ENCODE measurements around the gene SENP1. TPM values are rescaled to one million over a fixed set of nuclear protein-coding genes. Genes with fewer than 3 reads are reported as not detected.

The SENP1 gene
- total and polyA plus RNA-seq, 11 donors, result 2.1 to 13.6 (median 8.6) TPM

DNA sequence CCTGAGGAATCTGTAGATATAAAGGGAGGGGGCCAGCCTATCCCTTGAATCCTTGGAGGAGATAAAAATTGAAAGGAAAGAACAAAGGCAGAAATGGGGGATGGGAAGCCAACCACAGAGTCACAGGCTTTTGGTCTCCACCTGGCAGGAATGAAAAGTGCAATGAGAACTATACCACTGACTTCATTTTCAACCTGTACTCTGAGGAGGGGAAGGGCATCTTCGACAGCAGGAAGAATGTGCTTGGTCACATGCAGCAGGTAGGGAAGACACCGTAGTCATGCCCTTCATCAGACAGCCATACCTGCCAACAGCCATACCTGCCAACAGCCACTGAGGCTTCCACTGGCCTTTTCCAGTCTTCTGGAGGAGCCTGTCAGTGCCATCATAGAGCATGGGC lies 38.0 kb upstream of the SENP1 start:
- no peaks in the 10 kb centered on the region for H3K27me3 ChIP-seq
- H3K4me1 ChIP-seq, result peaks cover 0 to 55% (median 17%) of the 10 kb centered on the region in 12 donors
- intact Hi-C loops (cut with DNase I), result no loop called here
- WGBS, 4 donors, result 68 to 88% (median 77%) methylated on average over 2 of the region's 2 CpGs
- TF ChIP-seq POLR2A (IDR thresholded peaks at IDR 0.05), result no peak
- TF ChIP-seq, protein P1, sequence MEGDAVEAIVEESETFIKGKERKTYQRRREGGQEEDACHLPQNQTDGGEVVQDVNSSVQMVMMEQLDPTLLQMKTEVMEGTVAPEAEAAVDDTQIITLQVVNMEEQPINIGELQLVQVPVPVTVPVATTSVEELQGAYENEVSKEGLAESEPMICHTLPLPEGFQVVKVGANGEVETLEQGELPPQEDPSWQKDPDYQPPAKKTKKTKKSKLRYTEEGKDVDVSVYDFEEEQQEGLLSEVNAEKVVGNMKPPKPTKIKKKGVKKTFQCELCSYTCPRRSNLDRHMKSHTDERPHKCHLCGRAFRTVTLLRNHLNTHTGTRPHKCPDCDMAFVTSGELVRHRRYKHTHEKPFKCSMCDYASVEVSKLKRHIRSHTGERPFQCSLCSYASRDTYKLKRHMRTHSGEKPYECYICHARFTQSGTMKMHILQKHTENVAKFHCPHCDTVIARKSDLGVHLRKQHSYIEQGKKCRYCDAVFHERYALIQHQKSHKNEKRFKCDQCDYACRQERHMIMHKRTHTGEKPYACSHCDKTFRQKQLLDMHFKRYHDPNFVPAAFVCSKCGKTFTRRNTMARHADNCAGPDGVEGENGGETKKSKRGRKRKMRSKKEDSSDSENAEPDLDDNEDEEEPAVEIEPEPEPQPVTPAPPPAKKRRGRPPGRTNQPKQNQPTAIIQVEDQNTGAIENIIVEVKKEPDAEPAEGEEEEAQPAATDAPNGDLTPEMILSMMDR (IDR thresholded peaks at IDR 0.05), result no peak
- H3K9me3 ChIP-seq, result no peaks in the 10 kb centered on the region
- no peak for ATAC-seq
- H3K4me3 ChIP-seq, result no peak overlapping the region
- peaks cover 0 to 100% (median 98%) of the 10 kb centered on the region in 9 donors for H3K36me3 ChIP-seq
- H3K27ac ChIP-seq, result peak overlapping the region in 2 of 12 donors; percentile 13
- DNase-seq, result no peak

DNA sequence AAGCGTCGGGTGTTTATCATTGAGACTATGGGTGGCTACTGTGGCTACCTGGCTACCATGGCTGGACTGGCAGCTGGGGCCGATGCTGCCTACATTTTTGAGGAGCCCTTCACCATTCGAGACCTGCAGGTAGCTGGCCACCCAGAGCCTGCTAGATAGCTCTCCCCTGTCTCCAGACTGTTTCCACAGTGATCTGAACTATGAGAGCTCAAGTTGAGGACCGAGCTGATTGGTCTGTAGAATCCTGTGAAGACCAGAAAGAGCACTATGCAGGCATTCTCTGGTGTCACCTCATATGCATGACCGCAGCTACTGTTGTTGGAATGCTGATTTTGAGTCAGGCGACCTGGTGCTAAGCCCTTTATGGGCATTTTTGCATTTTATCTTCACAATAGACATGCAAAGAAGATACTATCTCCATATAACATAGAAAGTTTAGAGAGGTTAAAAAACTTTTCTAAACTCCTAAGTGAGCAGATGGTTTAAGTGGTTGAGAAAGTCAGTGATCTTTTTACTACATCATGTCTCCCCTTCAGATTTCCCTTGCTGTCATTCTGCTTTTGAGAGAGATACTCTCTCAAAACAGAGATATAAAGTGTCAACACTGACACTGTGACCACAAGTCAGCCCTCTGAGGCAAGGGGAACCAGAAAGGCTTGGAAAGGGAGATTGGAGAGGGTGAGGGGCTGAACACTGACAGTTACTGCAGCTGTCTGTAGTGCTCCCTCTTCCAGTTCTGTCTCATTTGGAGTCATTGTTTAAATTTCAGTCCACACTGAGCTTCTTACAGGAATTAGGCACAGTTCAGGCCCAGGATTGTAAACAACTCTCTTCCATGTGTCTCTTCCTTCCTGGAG lies 37.2 kb upstream of the SENP1 start:
- H3K27ac ChIP-seq, result peak overlapping the region in 2 of 12 donors; percentile 13 to 39

DNA sequence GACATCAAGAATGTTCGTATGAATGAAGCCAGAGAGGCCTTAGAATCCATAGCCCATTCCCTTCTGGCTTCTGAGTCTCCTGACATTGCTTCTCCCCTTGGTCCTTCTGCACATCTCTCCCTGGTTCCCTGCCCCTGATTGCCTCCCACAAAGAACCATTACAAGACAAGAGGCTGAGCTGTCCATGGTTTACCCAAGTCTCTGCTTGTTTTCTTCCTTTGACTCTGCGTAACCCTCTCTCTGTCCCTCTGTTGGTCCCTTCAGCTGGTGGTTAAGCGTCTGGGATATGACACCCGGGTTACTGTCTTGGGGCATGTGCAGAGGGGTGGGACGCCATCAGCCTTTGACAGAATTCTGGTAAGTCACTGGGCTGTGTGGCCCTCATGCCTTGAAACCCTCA lies 29.1 kb upstream of the SENP1 start:
- H3K4me1 ChIP-seq, result peaks cover 0 to 32% (median 6%) of the 10 kb centered on the region in 12 donors
- no peak overlapping the region for H3K27ac ChIP-seq
- H3K27me3 ChIP-seq, result no peaks in the 10 kb centered on the region
- peaks cover 0 to 100% (median 91%) of the 10 kb centered on the region in 9 donors for H3K36me3 ChIP-seq
- DNase-seq, result no peak
- H3K9me3 ChIP-seq, result no peaks in the 10 kb centered on the region
- 89 to 94% (median 93%) methylated on average over 5 of the region's 5 CpGs for WGBS, 4 donors
- no peak for ATAC-seq
- TF ChIP-seq, protein P1 (IDR thresholded peaks at IDR 0.05), result no peak
- no peak for TF ChIP-seq POLR2A (IDR thresholded peaks at IDR 0.05)
- H3K4me3 ChIP-seq, result no peak overlapping the region
- intact Hi-C loops (cut with DNase I), result no loop called here

More for the DNA sequence above, 37.2 kb upstream of the SENP1 start:
- Histone ChIP-seq H3K9me3 (no peaks in the 10 kb centered on the region), H3K4me1 (peaks cover 0 to 54% (median 15%) of the 10 kb centered on the region in 12 donors), H3K27me3 (no peaks in the 10 kb centered on the region), H3K4me3 (no peak overlapping the region), H3K36me3 (peaks cover 0 to 100% (median 97%) of the 10 kb centered on the region in 9 donors)
- ATAC-seq, result no peak
- no peak for DNase-seq
- intact Hi-C loops (cut with DNase I), result no loop called here
- no peak for TF ChIP-seq POLR2A (IDR thresholded peaks at IDR 0.05)
- 62 to 83% (median 76%) methylated on average over 7 of the region's 7 CpGs for WGBS, 4 donors

DNA sequence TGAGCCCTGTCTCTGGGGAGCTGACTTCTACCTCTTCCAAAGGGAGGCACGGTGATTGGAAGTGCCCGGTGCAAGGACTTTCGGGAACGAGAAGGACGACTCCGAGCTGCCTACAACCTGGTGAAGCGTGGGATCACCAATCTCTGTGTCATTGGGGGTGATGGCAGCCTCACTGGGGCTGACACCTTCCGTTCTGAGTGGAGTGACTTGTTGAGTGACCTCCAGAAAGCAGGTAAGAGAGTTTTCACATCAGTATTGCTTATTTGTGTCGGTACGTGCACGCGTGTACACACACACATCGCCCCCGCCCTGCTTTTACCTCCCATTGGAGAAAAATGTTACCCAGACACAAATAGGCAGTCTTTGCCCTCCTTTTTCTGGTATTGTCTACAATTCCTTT lies 26.9 kb upstream of the SENP1 start:
- TF ChIP-seq, protein P1 (IDR thresholded peaks at IDR 0.05), result no peak
- no peak for TF ChIP-seq POLR2A (IDR thresholded peaks at IDR 0.05)
- H3K9me3 ChIP-seq, result no peaks in the 10 kb centered on the region
- ATAC-seq (no peak), DNase-seq (no peak)
- H3K4me1 ChIP-seq, result peaks cover 0 to 43% (median 10%) of the 10 kb centered on the region in 12 donors
- no peaks in the 10 kb centered on the region for H3K27me3 ChIP-seq
- peak overlapping the region in 2 of 12 donors; percentile 62 to 70 for H3K27ac ChIP-seq
- intact Hi-C loops (cut with DNase I), result no loop called here
- H3K36me3 ChIP-seq, result peaks cover 0 to 100% (median 78%) of the 10 kb centered on the region in 9 donors
- 93 to 95% (median 94%) methylated on average over 9 to 14 of the region's 14 CpGs for WGBS, 4 donors
- no peak overlapping the region for H3K4me3 ChIP-seq

All from heart left ventricle (tissue), 16 donors.